Ascending aorta (tissue), 2 donors: ENCODE measurements around the gene ORAI2. TPM values are rescaled to one million over a fixed set of nuclear protein-coding genes. Genes with fewer than 3 reads are reported as not detected.
A peak's percentile ranks its signal among the peaks of the same experiment; 100 is the strongest.
"Not testable (repeated sequence)": the region's sequence is repeated elsewhere in the genome, so short reads cannot be mapped to it uniquely, and the experiment has no call there.

Experiments
- DNase-seq, 2 donors: peaks; one replicate each; pipeline ENCODE4 v3.0.0-alpha.2; 2019; ENCODE audit warnings: low spot score in 2 of 2
- H3K27ac ChIP-seq, 2 donors: fragments of 200-600 bp; sonication (generic); one replicate each; pipeline ENCODE4 v1.5.1; 2016 to 2017; ENCODE audit warnings: mild to moderate bottlenecking in 1 of 2
- H3K27me3 ChIP-seq: fragments of 200-600 bp; sonication (generic); one replicate; pipeline ENCODE4 v1.5.1; 2017
- H3K36me3 ChIP-seq, 2 donors: fragments of 200-600 bp; sonication (generic); one replicate each; pipeline ENCODE4 v1.5.1; 2016
- H3K4me1 ChIP-seq, 2 donors: fragments of 200-600 bp; sonication (generic); one replicate each; pipeline ENCODE4 v1.5.1; 2016 to 2017; ENCODE audit warnings: mild to moderate bottlenecking in 1 of 2
- H3K4me3 ChIP-seq, 2 donors: fragments of 200-600 bp; sonication (generic); one replicate each; pipeline ENCODE4 v1.5.1; 2016 to 2017; ENCODE audit warnings: mild to moderate bottlenecking in 1 of 2
- H3K9me3 ChIP-seq, 2 donors: fragments of 200-600 bp; sonication (generic); one replicate each; pipeline ENCODE4 v1.5.1; 2016
- intact Hi-C: fragments of 100-400 bp; cut with DNase I; formaldehyde crosslinking; loops from one replicate; pipeline ENCODE4 v1.15.1; 2023
- total RNA-seq: library from RNA; depleted of rRNA; stranded (reverse); fragments of >200 nt; gene quantifications from one replicate; pipeline ENCODE4 v1.1.0, GENCODE V29; 2016

ORAI2 gene
- total RNA-seq, 1 donor from 2014 or later = 45.1 TPM

DNA sequence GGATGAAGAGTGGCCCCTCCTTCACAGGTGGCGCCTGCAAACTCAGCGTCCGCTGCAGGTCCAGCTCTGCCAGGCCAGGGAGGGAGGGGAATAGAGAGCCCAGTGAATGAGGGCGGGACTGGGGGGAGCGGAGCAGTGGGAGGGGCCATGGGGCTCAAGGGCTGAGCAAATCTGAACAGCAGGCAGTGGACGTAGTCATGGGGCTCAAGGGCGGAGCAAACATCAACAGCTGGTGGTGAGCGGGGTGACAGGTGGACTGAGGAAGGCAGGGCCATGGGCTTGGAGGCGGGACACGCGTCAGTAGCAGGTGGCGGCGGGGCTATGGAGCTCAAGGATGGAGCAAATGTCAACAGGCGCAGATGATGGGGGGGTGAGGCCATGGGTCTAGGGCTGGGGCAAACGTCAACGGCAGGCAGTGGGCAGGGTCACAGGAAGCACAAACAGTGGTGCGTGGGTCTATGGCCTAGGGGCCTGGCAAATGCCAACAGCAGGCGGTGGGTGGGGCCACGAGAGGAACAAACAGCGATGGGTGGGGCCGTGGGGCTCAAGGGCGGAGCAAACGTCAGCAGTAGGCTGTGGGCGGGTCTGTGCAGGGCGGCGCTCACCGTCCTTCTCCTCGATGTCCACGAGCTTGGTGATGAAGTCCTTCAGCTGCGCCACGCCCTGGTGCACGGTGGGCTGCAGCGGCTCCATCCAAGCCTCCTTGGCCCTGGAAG lies 60.0 kb downstream of the ORAI2 start:
- H3K27ac ChIP-seq, H3K9me3 ChIP-seq, H3K4me1 ChIP-seq, H3K27me3 ChIP-seq, H3K4me3 ChIP-seq, intact Hi-C loops, DNase-seq, H3K36me3 ChIP-seq: not testable (repeated sequence)

DNA sequence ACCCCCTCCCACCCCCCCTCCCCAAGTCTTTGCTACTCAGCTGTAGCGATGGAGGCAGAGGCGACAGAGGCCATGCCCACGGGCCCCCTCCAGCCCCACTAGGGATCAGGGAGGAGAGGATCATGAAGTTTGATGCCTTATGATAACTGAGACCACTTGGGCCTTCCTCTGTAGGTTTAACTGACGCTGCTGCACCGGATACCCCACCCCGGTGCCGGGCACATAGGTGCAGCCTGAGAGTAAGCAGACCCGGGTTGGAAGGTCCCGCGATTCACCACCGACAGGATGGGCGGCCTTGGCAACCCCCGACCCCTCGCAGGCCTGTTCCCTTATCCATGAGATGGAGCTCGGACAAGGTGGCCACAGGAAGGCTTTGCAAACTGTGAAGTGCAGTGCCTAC lies 60.7 kb downstream of the ORAI2 start:
- H3K4me1 ChIP-seq, intact Hi-C loops, H3K9me3 ChIP-seq, H3K27me3 ChIP-seq, H3K36me3 ChIP-seq, H3K27ac ChIP-seq, H3K4me3 ChIP-seq: not testable (repeated sequence)
- peak in 1 of 2 donors; percentile 8 for DNase-seq

DNA sequence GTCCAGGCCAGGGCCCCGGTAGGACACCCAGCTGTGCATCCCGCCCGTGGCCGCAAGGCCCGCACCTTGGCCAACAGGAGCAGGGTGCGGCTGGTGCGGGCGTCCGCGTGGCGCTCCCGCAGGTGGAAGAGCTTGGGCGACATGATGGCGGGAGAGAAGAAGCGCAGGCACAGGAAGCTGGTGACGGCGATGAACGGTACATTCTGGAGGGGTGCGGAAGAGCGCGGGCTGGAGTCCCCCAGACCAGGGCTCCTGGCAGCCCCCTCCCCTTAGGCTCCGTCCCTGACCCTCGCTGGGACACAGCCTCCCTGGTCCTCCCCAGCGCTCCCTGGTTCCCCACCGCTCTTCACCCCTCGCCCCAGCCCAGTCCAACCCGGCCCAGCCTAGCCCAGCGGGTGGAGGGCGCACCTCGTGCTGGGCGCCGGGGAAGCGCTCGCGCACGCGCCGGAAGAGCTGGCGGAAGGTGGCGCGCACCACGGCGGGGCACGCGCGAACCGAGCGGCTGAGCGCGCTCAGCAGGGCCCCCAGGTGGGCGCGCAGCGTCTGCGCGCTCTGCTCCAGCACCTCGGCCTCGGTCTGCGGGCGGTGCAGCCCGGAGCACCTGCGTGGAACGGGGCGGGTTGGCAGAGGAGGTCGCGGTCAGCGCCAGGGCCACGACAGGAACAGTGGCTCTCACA lies 61.2 kb downstream of the ORAI2 start:
- intact Hi-C loops, H3K9me3 ChIP-seq, H3K4me1 ChIP-seq, H3K4me3 ChIP-seq, DNase-seq, H3K36me3 ChIP-seq, H3K27me3 ChIP-seq, H3K27ac ChIP-seq: not testable (repeated sequence)

DNA sequence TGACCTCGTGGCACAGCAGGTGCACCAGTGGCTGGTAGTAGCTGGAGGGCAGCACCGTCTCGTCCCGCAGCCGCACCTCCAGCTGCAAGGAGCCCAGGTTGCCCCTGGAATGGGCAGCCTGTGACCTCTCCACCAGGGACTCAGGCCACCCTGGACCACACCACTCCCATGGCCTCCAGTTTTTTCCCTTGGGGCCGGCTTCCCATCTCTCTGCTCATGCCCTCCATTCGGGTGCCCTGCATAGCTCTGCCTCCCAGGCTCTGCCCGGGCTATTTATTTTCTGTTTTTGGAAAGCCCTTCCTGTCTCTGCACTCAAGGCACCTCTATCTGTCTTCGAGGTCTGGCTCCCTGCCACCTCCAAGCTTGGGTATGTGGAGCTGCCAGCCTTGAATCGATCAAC lies 63.5 kb downstream of the ORAI2 start:
- H3K27ac ChIP-seq, DNase-seq, H3K9me3 ChIP-seq, H3K27me3 ChIP-seq, H3K36me3 ChIP-seq, H3K4me3 ChIP-seq, intact Hi-C loops, H3K4me1 ChIP-seq: not testable (repeated sequence)

DNA sequence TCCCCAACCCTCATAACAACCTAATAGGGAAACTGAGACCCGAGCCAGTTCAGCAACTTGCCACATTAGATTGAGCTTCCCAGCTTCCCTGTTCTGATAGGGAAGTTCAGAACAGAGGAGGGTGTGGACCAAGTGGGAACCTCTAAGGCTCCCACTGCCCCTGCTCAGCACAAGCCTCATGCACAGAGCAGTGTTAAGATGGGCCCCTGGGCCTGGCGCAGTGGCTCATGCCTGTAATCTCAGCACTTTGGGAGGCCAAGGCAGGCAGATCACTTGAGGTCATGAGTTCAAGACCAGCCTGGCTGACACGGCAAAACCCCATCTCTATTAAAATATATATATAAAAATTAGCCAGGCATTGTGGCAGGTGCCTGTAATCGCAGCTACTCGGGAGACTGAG lies 63.9 kb downstream of the ORAI2 start:
- H3K27me3 ChIP-seq, H3K4me1 ChIP-seq, H3K27ac ChIP-seq, H3K9me3 ChIP-seq, DNase-seq, intact Hi-C loops, H3K36me3 ChIP-seq, H3K4me3 ChIP-seq: not testable (repeated sequence)

DNA sequence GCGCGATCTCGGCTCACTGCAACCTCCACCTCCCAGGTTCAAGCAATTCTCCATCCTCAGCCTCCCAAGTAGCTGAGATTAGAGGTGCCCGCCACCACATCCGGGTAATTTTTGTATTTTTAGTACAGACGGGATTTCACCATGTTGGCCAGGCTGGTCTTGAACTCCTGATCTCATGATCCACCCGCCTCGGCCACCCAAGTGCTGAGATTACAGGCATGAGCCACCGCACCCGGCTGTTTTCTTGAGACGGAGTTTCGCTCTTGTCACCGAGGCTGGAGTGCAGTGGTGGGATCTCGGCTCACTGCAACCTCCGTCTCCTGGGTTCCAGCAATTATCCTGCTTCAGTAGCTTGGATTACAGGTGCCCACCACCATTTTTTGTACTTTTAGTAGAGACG lies 64.9 kb downstream of the ORAI2 start:
- H3K36me3 ChIP-seq, DNase-seq, H3K9me3 ChIP-seq, H3K27ac ChIP-seq, H3K4me3 ChIP-seq, H3K4me1 ChIP-seq, H3K27me3 ChIP-seq, intact Hi-C loops: not testable (repeated sequence)

DNA sequence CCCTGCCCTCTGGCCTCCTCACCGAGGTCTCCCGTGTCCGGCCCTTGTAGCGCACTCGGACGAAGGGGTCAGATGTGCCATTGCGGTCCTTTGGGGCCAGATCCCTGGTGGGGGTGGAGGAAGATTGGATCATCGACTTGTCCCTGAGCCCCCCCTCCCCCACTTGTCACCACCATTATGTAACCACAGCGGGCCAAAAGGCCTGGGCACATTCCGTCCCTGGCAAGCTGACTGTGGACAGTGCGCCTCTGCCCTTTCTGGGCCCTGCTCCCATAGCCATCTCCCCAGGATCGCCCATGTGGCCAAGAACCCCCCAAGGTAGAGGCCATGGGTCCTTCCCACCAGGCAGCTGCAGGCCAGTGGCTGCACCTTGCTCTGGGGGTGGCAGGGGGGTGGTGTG lies 69.8 kb downstream of the ORAI2 start:
- H3K4me1 ChIP-seq, intact Hi-C loops, DNase-seq, H3K4me3 ChIP-seq, H3K27me3 ChIP-seq, H3K9me3 ChIP-seq, H3K36me3 ChIP-seq, H3K27ac ChIP-seq: not testable (repeated sequence)

DNA sequence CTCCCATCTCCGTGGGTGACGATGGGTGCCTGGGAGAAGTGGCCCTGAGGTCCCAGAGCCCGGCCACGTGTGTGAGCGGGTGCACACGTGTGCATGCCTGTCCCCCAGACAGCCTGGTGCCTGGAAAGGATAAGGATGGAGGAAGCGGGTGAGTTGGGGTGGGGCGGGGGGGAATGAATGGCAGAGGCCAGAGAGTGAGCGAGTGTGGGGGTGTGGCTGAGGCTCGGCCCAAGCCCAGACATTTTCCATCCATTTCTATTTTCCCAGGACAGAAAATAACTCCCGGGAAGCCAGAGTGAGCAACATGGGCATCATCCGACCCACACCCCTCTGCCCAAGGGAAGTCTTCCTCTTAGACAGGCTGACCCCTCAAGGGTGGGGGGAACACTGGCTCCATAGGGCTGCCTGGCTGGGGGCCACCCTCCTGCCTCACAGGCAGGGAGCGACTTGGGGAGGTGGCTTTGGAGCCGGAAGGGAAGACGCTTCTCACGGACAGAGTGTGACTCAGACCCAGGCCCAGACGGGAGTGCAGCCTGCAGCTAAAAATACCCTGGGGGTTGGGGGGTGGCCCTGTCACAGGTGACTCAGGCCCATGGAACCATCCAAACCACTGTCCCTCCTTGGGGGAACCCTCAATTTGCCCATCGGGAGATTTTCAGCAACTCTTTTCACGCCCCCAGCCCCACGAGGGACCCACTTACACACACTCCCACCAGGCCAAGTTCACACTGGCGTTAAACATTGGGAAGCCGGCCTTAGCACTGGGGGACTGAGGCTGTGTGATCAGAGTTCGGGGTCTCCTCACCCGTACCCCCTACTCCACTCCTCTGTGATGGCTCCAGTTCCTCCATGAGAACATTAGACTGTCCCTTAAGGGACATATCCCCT lies 72.2 kb downstream of the ORAI2 start:
- H3K27ac ChIP-seq = peak overlapping the region; percentile 72 to 78
- H3K9me3 ChIP-seq, H3K36me3 ChIP-seq, H3K4me1 ChIP-seq, H3K4me3 ChIP-seq, H3K27me3 ChIP-seq, intact Hi-C loops: not testable (repeated sequence)
- DNase-seq = peak in 1 of 2 donors; percentile 65

Other genes starting within 250 kb of the ORAI2 start
- 4.2 TPM for gene SH2B2, start 146.7 kb upstream of the ORAI2 start, total RNA-seq
- gene SPDYE6, start 77.1 kb upstream of the ORAI2 start, total RNA-seq = not detected
- gene PRKRIP1, start 37.2 kb upstream of the ORAI2 start, total RNA-seq = 23.6 TPM
- 26.4 TPM for gene ALKBH4, start 31.3 kb downstream of the ORAI2 start, total RNA-seq
- gene LRWD1, start 31.4 kb downstream of the ORAI2 start, total RNA-seq = 24.4 TPM
- gene POLR2J, start 45.3 kb downstream of the ORAI2 start, total RNA-seq = 40.8 TPM
- gene RASA4B, start 84.2 kb downstream of the ORAI2 start, total RNA-seq = 143 TPM
- 43.5 TPM for gene UPK3BL2, start 110.1 kb downstream of the ORAI2 start, total RNA-seq
- gene SPDYE2, start 117.7 kb downstream of the ORAI2 start, total RNA-seq = not detected
- gene POLR2J3, start 139.0 kb downstream of the ORAI2 start, total RNA-seq = 1.5 TPM
- 815 TPM for gene RASA4, start 183.2 kb downstream of the ORAI2 start, total RNA-seq
- gene UPK3BL1, start 209.2 kb downstream of the ORAI2 start, total RNA-seq = 28.5 TPM
- gene SPDYE2B, start 216.7 kb downstream of the ORAI2 start, total RNA-seq = not detected
- not detected for gene POLR2J2, start 238.1 kb downstream of the ORAI2 start, total RNA-seq